ENCODE measurements around the gene CABP7.

DNA sequence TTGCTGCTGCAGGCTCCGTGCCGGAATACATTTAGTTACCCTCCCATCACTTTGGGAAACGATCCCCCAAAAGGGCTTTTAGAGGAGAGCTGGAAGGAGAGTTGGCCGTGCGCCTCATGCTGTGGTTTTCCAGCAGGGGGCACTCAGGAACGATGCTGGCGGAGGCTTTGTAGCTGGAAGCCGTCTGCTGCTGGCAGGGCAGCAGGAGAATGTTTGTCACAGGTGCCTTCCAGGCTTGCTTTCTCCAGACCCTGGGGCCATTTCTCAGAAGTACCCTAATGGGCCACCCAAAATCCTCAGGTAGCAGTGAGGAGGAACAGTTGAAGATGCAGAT is 30.0 kb upstream of the CABP7 start:
- TF ChIP-seq, protein P1, sequence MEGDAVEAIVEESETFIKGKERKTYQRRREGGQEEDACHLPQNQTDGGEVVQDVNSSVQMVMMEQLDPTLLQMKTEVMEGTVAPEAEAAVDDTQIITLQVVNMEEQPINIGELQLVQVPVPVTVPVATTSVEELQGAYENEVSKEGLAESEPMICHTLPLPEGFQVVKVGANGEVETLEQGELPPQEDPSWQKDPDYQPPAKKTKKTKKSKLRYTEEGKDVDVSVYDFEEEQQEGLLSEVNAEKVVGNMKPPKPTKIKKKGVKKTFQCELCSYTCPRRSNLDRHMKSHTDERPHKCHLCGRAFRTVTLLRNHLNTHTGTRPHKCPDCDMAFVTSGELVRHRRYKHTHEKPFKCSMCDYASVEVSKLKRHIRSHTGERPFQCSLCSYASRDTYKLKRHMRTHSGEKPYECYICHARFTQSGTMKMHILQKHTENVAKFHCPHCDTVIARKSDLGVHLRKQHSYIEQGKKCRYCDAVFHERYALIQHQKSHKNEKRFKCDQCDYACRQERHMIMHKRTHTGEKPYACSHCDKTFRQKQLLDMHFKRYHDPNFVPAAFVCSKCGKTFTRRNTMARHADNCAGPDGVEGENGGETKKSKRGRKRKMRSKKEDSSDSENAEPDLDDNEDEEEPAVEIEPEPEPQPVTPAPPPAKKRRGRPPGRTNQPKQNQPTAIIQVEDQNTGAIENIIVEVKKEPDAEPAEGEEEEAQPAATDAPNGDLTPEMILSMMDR (IDR thresholded peaks at IDR 0.05): peak; percentile 9 to 77 (median 62)
- no peak for TF ChIP-seq POLR2A (IDR thresholded peaks at IDR 0.05)
